Activated T-cell treated with anti-CD3 and anti-CD28 coated beads for 48 hours (primary cell): ENCODE measurements around the gene SLC9A9.

Experiments
- DNase-seq: peaks from one replicate; pipeline ENCODE4 v3.0.0-alpha.2; 2020; ENCODE audit warnings: low read depth

The SLC9A9 gene

GRCh38 chr3:143843587-143843986, 4.7 kb downstream of the SLC9A9 start:
- DNase-seq = no peak

GRCh38 chr3:143840636-143841035, 7.6 kb downstream of the SLC9A9 start:
- DNase-seq = no peak

- no peak for DNase-seq
Observed at GRCh38 chr3:143839980-143840379, 8.3 kb downstream of the SLC9A9 start.

- no peak for DNase-seq
Observed at GRCh38 chr3:143837076-143837475, 11.2 kb downstream of the SLC9A9 start.

GRCh38 chr3:143835312-143835711, 13.0 kb downstream of the SLC9A9 start:
- no peak for DNase-seq

GRCh38 chr3:143832433-143832832, 15.8 kb downstream of the SLC9A9 start:
- DNase-seq = no peak

GRCh38 chr3:143831994-143832393, 16.3 kb downstream of the SLC9A9 start:
- DNase-seq = no peak

GRCh38 chr3:143831208-143831607, 17.1 kb downstream of the SLC9A9 start:
- no peak for DNase-seq

GRCh38 chr3:143830786-143831185, 17.5 kb downstream of the SLC9A9 start:
- no peak for DNase-seq

GRCh38 chr3:143830063-143830462, 18.2 kb downstream of the SLC9A9 start:
- no peak for DNase-seq

GRCh38 chr3:143827425-143827824, 20.8 kb downstream of the SLC9A9 start:
- no peak for DNase-seq

- no peak for DNase-seq
Observed at GRCh38 chr3:143826296-143826695, 22.0 kb downstream of the SLC9A9 start.

GRCh38 chr3:143825513-143825912, 22.8 kb downstream of the SLC9A9 start:
- no peak for DNase-seq

GRCh38 chr3:143824735-143825385, 23.4 kb downstream of the SLC9A9 start:
- no peak for DNase-seq

- DNase-seq = no peak
Observed at GRCh38 chr3:143822798-143823197, 25.5 kb downstream of the SLC9A9 start.

- DNase-seq = no peak
Observed at GRCh38 chr3:143822374-143822773, 25.9 kb downstream of the SLC9A9 start.

GRCh38 chr3:143821862-143822261, 26.4 kb downstream of the SLC9A9 start:
- DNase-seq = no peak

GRCh38 chr3:143820466-143821221, 27.6 kb downstream of the SLC9A9 start:
- DNase-seq = no peak

- no peak for DNase-seq
Observed at GRCh38 chr3:143819890-143820289, 28.4 kb downstream of the SLC9A9 start.

- DNase-seq = no peak
Observed at GRCh38 chr3:143814443-143814889, 33.8 kb downstream of the SLC9A9 start.

GRCh38 chr3:143812481-143812880, 35.8 kb downstream of the SLC9A9 start:
- no peak for DNase-seq

GRCh38 chr3:143811602-143812001, 36.7 kb downstream of the SLC9A9 start:
- no peak for DNase-seq

GRCh38 chr3:143810953-143811265, 37.4 kb downstream of the SLC9A9 start:
- DNase-seq = no peak
